ENCODE results near the gene WDR45B.

The WDR45B gene

GRCh38 chr17:82667668-82668000 is 19.4 kb upstream of the WDR45B start:
- TF ChIP-seq, protein P1, sequence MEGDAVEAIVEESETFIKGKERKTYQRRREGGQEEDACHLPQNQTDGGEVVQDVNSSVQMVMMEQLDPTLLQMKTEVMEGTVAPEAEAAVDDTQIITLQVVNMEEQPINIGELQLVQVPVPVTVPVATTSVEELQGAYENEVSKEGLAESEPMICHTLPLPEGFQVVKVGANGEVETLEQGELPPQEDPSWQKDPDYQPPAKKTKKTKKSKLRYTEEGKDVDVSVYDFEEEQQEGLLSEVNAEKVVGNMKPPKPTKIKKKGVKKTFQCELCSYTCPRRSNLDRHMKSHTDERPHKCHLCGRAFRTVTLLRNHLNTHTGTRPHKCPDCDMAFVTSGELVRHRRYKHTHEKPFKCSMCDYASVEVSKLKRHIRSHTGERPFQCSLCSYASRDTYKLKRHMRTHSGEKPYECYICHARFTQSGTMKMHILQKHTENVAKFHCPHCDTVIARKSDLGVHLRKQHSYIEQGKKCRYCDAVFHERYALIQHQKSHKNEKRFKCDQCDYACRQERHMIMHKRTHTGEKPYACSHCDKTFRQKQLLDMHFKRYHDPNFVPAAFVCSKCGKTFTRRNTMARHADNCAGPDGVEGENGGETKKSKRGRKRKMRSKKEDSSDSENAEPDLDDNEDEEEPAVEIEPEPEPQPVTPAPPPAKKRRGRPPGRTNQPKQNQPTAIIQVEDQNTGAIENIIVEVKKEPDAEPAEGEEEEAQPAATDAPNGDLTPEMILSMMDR (IDR thresholded peaks at IDR 0.05), result no peak
- Mint-ChIP-seq H3K9me3 (no peaks in the 10 kb centered on the region), H3K4me3 (no peak overlapping the region), H3K4me1 (peaks cover 15% of the 10 kb centered on the region), H3K27me3 (ENCODE audit: low read depth, poor library complexity) (peaks cover 7% of the 10 kb centered on the region), H3K36me3 (ENCODE audit: low read depth) (no peaks in the 10 kb centered on the region), H3K27ac (no peak overlapping the region)
- no peak for DNase-seq

DNA sequence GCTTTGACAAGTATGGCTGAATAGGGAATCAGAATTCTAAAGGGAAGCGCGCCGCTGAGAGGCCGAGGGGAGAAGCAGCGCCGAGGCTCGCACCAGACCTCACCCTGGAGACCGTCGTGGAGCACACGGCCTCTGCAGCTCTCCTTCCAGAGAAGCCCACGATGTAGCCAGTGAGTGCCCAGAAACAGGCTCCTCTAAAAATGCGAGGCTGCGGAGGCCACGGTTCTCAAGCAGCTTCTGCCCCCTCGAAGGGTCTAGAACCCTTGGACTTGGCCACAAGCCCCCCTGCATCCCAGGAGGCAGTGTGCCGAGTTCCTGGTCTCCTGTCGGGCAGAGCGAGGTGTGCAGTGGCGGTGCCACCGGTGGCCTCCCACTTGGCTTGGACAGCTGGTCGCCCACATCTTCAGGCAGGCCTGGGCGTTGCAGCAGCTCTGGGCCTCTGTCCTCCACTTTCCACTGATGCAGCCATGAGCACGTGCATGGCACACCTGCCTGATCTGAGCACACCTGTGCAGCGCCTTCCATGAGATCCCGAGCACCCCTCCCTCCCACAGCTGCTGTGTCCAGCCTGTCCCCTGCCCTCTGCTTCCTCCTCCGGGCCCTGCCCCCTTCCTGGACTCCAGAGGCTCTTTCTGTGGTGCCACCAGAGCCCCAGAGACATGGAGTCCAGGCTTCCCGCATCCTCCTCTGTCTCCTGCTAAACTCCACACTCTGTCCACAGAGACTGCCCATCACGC is 18.9 kb upstream of the WDR45B start:
- DNase-seq, result no peak
- TF ChIP-seq, protein P1 (IDR thresholded peaks at IDR 0.05), result no peak
- Mint-ChIP-seq H3K9me3 (no peaks in the 10 kb centered on the region), H3K4me1 (peaks cover 15% of the 10 kb centered on the region), H3K36me3 (ENCODE audit: low read depth) (no peaks in the 10 kb centered on the region), H3K4me3 (no peak overlapping the region), H3K27me3 (ENCODE audit: low read depth, poor library complexity) (peaks cover 7% of the 10 kb centered on the region), H3K27ac (no peak overlapping the region)

DNA sequence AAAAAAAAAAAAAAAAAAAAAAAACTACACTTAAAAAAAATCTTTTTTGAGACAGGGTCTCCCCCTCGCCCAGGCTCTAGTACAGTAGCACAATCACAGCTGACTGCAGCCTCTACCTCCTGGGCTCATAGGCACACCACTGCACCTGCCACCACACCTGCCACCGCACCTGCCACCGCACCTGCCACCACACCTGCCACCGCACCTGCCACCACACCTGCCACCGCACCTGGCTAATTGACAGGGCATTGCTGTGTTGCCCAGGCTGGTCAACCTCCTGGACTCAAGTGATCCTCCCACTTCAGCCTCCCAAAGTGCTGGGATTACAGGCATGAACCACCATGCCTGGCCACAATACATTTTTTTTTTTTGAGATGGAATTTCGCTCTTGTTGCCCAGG is 17.6 kb upstream of the WDR45B start:
- Mint-ChIP-seq H3K36me3 (ENCODE audit: low read depth) (peaks cover 5% of the 10 kb centered on the region), H3K27me3 (ENCODE audit: low read depth, poor library complexity) (peaks cover 3% of the 10 kb centered on the region), H3K4me1 (peaks cover 19% of the 10 kb centered on the region), H3K4me3 (no peak overlapping the region), H3K9me3 (peaks cover 5% of the 10 kb centered on the region), H3K27ac (no peak overlapping the region)
- DNase-seq, result no peak
- TF ChIP-seq, protein P1 (IDR thresholded peaks at IDR 0.05), result no peak

DNA sequence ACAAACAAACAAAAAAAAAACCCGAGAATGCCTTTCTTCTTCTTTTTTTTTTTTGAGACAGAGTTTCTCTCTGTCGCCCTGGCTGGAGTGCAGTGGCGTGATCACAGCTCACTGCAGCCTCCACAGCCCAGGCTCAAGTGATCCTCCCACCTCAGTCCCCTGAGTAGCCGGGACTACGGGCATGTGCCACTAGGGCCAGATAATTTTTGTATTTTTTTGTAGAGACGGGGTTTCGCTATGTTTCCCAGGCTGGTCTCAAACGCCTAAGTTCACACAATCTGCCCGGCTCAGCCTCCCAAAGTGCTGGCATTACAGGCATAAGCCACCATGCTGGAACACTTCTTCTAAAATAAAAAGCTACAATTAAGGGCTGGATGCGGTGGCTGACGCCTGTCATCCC is 17.0 kb upstream of the WDR45B start:
- Mint-ChIP-seq H3K27ac (peak overlapping the region; percentile 94), H3K4me3 (peak overlapping the region; percentile 60), H3K4me1 (peaks cover 19% of the 10 kb centered on the region), H3K36me3 (ENCODE audit: low read depth) (peaks cover 7% of the 10 kb centered on the region), H3K9me3 (peaks cover 8% of the 10 kb centered on the region), H3K27me3 (ENCODE audit: low read depth, poor library complexity) (peaks cover 3% of the 10 kb centered on the region)
- DNase-seq, result no peak
- TF ChIP-seq, protein P1 (IDR thresholded peaks at IDR 0.05), result no peak

DNA sequence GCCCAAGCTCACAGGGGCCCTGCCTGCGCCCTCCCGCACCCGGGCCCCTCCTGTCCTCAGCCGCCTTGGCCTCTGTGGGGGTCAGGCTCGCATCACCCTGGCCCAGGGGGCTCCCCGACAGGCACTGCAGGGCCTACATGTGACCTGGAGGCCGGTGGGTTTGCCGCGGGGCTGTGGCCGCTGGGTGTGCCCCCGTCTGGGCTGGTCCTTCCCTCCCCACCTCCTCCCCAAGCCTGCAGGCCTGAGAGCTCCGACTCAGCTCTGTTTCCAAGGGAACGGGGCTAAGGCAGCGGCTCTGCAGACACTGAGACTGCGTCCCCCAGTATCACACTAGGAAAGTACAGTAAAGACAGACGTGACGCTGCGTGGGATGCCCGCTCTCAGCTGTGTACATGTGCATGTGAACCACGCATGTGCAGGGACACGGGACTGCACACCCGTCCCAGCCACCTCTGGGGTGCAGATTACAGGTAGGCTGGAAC is 16.5 kb upstream of the WDR45B start:
- Mint-ChIP-seq H3K9me3 (peaks cover 13% of the 10 kb centered on the region), H3K4me3 (peak overlapping the region; percentile 60), H3K27ac (peak overlapping the region; percentile 94), H3K27me3 (ENCODE audit: low read depth, poor library complexity) (peaks cover 4% of the 10 kb centered on the region), H3K36me3 (ENCODE audit: low read depth) (peaks cover 11% of the 10 kb centered on the region), H3K4me1 (peaks cover 19% of the 10 kb centered on the region)
- DNase-seq, result peak; percentile 29
- TF ChIP-seq, protein P1 (IDR thresholded peaks at IDR 0.05), result no peak

DNA sequence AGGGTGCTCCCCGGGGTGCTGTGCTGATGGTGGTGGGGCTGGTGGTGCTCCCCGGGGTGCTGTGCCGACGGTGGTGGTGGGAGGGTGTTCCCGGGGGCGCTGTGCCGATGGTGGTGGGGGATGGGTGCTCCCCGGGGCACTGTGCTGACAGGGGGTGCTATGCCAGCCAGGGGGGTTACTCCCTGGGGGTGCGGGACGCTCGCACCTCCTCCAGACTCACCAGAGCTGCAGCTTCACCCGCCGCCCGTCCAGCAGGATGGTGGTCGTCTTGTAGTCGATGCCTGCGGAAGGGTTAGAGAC is 16.0 kb upstream of the WDR45B start:
- Mint-ChIP-seq H3K4me3 (no peak overlapping the region), H3K9me3 (peaks cover 18% of the 10 kb centered on the region), H3K27ac (no peak overlapping the region), H3K36me3 (ENCODE audit: low read depth) (peaks cover 16% of the 10 kb centered on the region), H3K4me1 (peaks cover 19% of the 10 kb centered on the region), H3K27me3 (ENCODE audit: low read depth, poor library complexity) (peaks cover 8% of the 10 kb centered on the region)
- TF ChIP-seq, protein P1 (IDR thresholded peaks at IDR 0.05), result no peak
- no peak for DNase-seq
